ENCODE data around the gene ARHGEF4. TPM values are rescaled to one million over a fixed set of nuclear protein-coding genes. Genes with fewer than 3 reads are reported as not detected.

The ARHGEF4 gene
- total RNA-seq, 1 donor from 2014 or later, result 4.8 TPM

DNA sequence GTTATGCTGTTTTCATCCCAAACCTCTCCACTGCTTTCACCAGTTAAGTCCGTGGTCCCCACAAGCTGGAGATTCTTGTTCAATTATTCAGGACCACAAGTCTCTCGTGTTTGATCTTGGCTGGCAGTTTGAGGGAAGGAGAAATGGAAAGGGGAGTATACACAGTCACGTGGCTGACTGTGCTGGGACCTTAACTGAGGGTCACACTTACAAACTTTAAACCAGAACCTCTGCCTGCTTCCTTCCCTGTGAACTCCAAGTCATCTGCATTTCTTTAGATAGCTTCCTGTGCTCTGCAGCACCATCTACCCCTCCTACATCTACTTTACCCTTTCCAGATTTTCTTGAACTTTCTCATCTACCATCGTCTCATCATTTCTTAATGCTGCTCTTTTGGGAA, 91.7 kb downstream of the ARHGEF4 start:
- DNase-seq (ENCODE audit: low read depth) (no peak), FAIRE-seq (no peak)
- H2AFZ ChIP-seq (ENCODE audit: low read depth, low read length), result no peak overlapping the region
- Mint-ChIP-seq H3K4me3 (ENCODE audit: unreplicated experiment) (no peak overlapping the region), H3K9me3 (ENCODE audit: unreplicated experiment) (peaks cover 10% of the 10 kb centered on the region), H3K27me3 (ENCODE audit: low read depth, unreplicated experiment) (no peaks in the 10 kb centered on the region), H3K4me1 (ENCODE audit: low read depth, unreplicated experiment) (peaks cover 6% of the 10 kb centered on the region), H3K27ac (ENCODE audit: unreplicated experiment) (no peak overlapping the region), H3K36me3 (ENCODE audit: low read depth, unreplicated experiment) (peaks cover 2% of the 10 kb centered on the region)
- TF ChIP-seq, protein P1, sequence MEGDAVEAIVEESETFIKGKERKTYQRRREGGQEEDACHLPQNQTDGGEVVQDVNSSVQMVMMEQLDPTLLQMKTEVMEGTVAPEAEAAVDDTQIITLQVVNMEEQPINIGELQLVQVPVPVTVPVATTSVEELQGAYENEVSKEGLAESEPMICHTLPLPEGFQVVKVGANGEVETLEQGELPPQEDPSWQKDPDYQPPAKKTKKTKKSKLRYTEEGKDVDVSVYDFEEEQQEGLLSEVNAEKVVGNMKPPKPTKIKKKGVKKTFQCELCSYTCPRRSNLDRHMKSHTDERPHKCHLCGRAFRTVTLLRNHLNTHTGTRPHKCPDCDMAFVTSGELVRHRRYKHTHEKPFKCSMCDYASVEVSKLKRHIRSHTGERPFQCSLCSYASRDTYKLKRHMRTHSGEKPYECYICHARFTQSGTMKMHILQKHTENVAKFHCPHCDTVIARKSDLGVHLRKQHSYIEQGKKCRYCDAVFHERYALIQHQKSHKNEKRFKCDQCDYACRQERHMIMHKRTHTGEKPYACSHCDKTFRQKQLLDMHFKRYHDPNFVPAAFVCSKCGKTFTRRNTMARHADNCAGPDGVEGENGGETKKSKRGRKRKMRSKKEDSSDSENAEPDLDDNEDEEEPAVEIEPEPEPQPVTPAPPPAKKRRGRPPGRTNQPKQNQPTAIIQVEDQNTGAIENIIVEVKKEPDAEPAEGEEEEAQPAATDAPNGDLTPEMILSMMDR (IDR thresholded peaks at IDR 0.05; ENCODE audit: insufficient read depth, low read depth, low read length), result no peak
- TF ChIP-seq EZH2 (IDR thresholded peaks at IDR 0.05; ENCODE audit: insufficient read depth, low read length), result no peak
- no peak overlapping the region for H3K4me3 ChIP-seq (ENCODE audit: insufficient read depth, low read depth, low read length)
- no peak overlapping the region for H3K9ac ChIP-seq (ENCODE audit: low read length)
- H3K27ac ChIP-seq (ENCODE audit: low read depth, low read length), result no peak overlapping the region
- no peaks in the 10 kb centered on the region for H3K9me3 ChIP-seq (ENCODE audit: insufficient read depth, low read depth, low read length)
- H3K27me3 ChIP-seq (ENCODE audit: insufficient read depth, low read length), result no peaks in the 10 kb centered on the region
- no peaks in the 10 kb centered on the region for H3K4me1 ChIP-seq (ENCODE audit: insufficient read depth, low read length)
- H4K20me1 ChIP-seq (ENCODE audit: insufficient read depth, low read length), result no peaks in the 10 kb centered on the region
- H3K4me2 ChIP-seq (ENCODE audit: low read length), result no peak overlapping the region
- H3K36me3 ChIP-seq (ENCODE audit: insufficient read depth, low read length), result no peaks in the 10 kb centered on the region
- H3K79me2 ChIP-seq (ENCODE audit: insufficient read depth, low read length), result no peaks in the 10 kb centered on the region

DNA sequence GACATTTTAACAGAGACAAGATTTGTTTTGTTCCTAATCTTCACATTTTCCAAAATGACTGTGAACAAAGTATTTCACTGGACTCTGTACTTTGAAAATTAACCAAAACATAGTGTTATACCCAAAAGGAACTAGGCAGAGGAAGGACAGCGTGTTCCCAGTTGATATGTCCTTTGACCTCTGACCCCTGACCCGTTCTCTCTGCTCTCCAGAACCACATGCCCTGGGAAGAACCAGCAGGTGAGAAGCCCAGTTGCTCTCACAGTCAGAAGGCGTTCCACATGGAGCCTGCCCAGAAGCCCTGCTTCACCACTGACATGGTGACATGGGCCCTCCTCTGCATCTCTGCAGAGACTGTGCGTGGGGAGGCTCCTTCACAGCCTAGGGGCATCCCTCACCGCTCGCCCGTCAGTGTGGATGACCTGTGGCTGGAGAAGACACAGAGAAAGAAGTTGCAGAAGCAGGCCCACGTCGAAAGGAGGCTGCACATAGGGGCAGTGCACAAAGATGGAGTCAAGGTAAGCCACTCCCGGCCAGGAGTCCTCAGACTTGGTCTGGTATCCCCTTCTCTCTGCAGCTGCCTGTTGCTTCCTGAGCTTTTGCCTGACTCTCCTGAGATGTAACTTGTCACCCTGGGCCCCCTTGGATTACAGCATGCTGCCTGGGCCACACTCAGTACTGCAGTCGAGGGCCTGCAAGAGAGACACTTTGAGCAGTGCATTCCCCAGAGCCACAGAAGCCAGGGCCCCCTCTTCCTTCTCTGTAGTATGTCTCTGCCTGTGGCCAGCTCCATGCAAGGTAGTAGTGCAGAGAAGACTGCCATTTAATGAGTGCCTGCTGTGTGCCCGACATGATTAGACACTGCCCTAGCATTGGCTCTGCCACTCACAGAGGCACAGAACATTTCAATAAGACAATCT, 94.3 kb downstream of the ARHGEF4 start:
- Histone ChIP-seq H3K9me3 (ENCODE audit: insufficient read depth, low read depth, low read length) (no peaks in the 10 kb centered on the region), H3K36me3 (ENCODE audit: insufficient read depth, low read length) (no peaks in the 10 kb centered on the region), H3K4me1 (ENCODE audit: insufficient read depth, low read length) (no peaks in the 10 kb centered on the region), H3K27ac (ENCODE audit: low read depth, low read length) (no peak overlapping the region), H3K79me2 (ENCODE audit: insufficient read depth, low read length) (no peaks in the 10 kb centered on the region), H4K20me1 (ENCODE audit: insufficient read depth, low read length) (no peaks in the 10 kb centered on the region), H3K9ac (ENCODE audit: low read length) (no peak overlapping the region), H2AFZ (ENCODE audit: low read depth, low read length) (no peak overlapping the region), H3K4me3 (ENCODE audit: insufficient read depth, low read depth, low read length) (no peak overlapping the region), H3K4me2 (ENCODE audit: low read length) (no peak overlapping the region), H3K27me3 (ENCODE audit: insufficient read depth, low read length) (no peaks in the 10 kb centered on the region)
- no peak overlapping the region for H3K27ac Mint-ChIP-seq (ENCODE audit: unreplicated experiment)
- TF ChIP-seq, protein P1 (IDR thresholded peaks at IDR 0.05; ENCODE audit: insufficient read depth, low read depth, low read length), result no peak
- TF ChIP-seq EZH2 (IDR thresholded peaks at IDR 0.05; ENCODE audit: insufficient read depth, low read length), result no peak
- peaks cover 10% of the 10 kb centered on the region for H3K9me3 Mint-ChIP-seq (ENCODE audit: unreplicated experiment)
- DNase-seq (ENCODE audit: low read depth) (no peak), FAIRE-seq (no peak)
- H3K27me3 Mint-ChIP-seq (ENCODE audit: low read depth, unreplicated experiment), result no peaks in the 10 kb centered on the region
- H3K36me3 Mint-ChIP-seq (ENCODE audit: low read depth, unreplicated experiment), result peaks cover 2% of the 10 kb centered on the region
- no peak overlapping the region for H3K4me3 Mint-ChIP-seq (ENCODE audit: unreplicated experiment)
- peaks cover 6% of the 10 kb centered on the region for H3K4me1 Mint-ChIP-seq (ENCODE audit: low read depth, unreplicated experiment)

DNA sequence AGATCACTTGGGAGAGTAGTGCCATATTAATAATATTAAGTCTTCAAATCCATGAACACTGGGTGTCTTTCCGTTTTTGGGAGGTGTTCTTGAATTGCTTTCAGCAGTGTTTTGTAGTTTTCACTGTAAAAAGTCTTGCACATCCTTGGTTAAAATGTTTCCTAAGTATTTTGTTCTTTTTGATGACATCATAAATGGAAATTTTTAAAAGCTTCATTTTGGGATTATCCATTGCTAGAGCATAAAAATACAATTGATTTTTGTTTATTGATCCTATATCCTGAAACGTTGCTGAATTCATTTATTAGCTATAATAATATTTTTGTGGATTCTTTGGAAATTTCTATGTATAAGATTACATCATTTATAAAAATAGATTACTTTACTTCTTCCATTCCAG, 96.8 kb downstream of the ARHGEF4 start:
- no peaks in the 10 kb centered on the region for H3K9me3 ChIP-seq (ENCODE audit: insufficient read depth, low read depth, low read length)
- no peak overlapping the region for H3K4me3 Mint-ChIP-seq (ENCODE audit: unreplicated experiment)
- no peak overlapping the region for H3K4me3 ChIP-seq (ENCODE audit: insufficient read depth, low read depth, low read length)
- no peaks in the 10 kb centered on the region for H3K36me3 ChIP-seq (ENCODE audit: insufficient read depth, low read length)
- H2AFZ ChIP-seq (ENCODE audit: low read depth, low read length), result no peak overlapping the region
- peaks cover 6% of the 10 kb centered on the region for H3K9me3 Mint-ChIP-seq (ENCODE audit: unreplicated experiment)
- H4K20me1 ChIP-seq (ENCODE audit: insufficient read depth, low read length), result no peaks in the 10 kb centered on the region
- peaks cover 3% of the 10 kb centered on the region for H3K4me1 Mint-ChIP-seq (ENCODE audit: low read depth, unreplicated experiment)
- no peak overlapping the region for H3K27ac Mint-ChIP-seq (ENCODE audit: unreplicated experiment)
- H3K9ac ChIP-seq (ENCODE audit: low read length), result no peak overlapping the region
- H3K4me1 ChIP-seq (ENCODE audit: insufficient read depth, low read length), result no peaks in the 10 kb centered on the region
- H3K36me3 Mint-ChIP-seq (ENCODE audit: low read depth, unreplicated experiment), result peaks cover 2% of the 10 kb centered on the region
- no peaks in the 10 kb centered on the region for H3K79me2 ChIP-seq (ENCODE audit: insufficient read depth, low read length)
- FAIRE-seq (no peak), DNase-seq (ENCODE audit: low read depth) (no peak)
- TF ChIP-seq EZH2 (IDR thresholded peaks at IDR 0.05; ENCODE audit: insufficient read depth, low read length), result no peak
- TF ChIP-seq, protein P1 (IDR thresholded peaks at IDR 0.05; ENCODE audit: insufficient read depth, low read depth, low read length), result no peak
- H3K27me3 Mint-ChIP-seq (ENCODE audit: low read depth, unreplicated experiment), result no peaks in the 10 kb centered on the region
- H3K4me2 ChIP-seq (ENCODE audit: low read length), result no peak overlapping the region
- no peak overlapping the region for H3K27ac ChIP-seq (ENCODE audit: low read depth, low read length)
- no peaks in the 10 kb centered on the region for H3K27me3 ChIP-seq (ENCODE audit: insufficient read depth, low read length)

All from astrocyte (in vitro differentiated cells and primary cell).